Measurements from ENCODE around the gene PTPRN2.

The PTPRN2 gene

DNA sequence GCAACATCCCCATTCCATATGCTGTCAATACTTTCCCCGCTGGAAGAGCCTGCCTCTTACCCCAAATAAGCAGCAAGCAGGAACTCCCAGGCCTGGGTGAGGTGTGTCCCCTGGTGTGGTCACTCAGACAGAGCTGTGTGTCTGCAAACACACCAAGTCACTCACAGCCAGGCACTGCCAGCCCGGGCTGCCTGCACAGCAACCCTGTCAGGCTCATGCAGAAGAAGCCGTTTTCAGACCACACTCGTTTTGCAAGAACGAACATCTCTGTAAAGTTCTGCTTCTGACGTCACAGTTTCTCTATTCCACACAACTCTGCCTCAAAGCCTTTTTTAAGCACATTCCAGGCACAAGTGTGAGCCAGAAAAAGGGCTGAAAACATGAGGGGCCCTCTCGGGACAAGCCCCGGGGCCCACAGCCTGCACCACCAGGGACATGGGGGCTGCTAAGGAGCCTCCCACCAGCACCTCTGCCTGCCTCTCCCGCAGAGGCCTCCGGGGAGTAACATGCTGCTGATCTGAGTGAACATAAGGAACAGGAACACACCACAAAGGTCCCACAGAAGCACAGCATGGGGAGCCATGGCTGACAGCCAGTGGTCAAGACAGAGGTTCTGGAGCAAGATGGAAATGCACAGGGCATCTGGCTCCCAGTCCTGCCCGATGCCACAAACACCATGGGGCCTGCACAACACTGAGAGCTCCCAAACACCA lies 11.4 kb downstream of the PTPRN2 start:
- no peak for DNase-seq

DNA sequence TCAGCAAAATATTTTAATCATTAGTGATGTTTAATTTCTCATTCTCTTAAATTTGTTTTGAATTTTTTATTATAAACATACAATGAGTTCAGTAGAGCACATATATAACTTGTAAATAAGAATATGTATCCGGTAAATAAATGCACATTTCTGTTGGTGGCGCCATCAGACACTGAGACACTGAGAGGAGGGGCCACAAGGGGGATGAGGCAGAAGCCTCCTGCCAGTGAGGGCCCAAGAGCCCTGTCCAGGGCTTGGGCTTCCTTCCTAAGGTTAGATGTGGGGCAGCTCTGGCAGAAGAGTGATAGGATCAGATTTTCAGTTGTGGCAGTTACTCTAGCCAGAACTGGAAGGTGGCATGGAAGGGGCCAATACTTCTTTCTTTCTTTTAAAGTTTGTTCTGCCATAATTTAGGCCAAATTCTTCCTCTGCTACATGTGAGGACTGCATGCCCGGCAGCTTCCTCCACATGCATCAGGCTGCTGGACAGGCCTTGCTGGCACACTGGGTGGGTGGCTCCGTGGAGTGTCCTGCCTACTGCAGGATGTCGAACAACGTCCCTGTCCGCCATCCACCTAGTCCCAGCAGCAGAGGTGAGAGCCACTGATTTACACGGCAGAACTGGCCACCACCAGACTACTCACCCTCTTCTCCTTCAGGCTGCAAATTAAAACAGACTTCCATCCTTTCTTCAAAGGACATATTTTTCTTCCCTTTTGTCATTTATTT lies 13.2 kb downstream of the PTPRN2 start:
- DNase-seq = no peak

DNA sequence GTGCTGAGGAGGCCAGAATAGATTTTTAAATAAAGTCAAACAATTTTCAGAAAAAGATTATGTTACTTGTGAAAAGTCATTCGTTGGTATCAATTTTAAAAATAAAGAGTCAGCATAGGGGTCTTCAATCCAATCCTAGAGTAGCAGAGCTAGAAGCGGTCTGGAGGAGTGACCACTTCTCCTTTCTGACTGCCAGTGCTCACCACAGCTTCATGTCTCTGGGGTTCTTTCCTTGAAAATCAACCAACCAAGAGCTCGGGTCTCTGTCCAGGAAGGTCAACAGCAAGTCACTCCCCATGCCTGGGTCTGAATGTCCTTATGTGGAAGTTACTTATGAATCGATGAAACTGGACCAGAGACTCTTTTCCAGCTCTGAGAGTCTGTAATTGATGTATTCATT lies 14.3 kb downstream of the PTPRN2 start:
- no peak for DNase-seq

DNA sequence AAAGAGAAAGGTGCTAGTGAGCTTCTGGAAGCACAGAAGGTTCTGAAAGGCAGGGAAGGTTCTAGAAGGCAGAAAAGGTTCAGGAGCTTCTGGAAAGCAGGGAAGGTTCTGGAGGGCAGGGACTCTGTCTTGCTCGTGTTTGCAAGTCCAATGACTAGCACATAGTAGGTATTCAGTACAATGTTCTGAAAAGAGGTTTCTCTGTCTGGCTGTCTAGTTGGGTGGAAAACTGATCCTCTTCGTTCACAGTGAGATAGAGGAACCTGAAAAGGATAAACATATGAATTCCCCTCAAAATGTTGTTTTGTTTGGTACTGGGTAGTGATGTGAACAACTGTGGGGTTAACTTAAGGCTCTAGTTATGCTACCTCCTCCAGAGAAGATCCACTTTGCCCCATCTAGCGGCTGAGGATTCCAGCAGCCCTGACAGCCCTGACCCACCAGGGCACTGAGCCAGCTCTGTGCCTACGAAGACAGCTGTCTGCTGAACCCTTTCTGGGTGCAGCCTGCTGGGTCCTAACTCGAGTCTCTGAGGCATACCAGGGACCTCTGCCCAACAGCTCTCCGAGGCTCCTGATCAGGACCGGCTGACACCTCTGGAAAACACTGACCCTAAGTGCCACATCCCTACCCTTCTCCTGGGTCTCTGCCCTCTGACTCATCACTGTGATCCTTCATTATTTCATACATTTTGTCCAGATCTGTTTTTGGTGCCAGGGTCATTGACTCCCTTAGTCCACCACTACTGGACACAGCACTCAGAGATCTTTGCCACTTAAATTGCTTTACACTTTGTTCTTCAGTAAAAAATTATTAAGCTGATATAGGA lies 15.4 kb downstream of the PTPRN2 start:
- DNase-seq = no peak

DNA sequence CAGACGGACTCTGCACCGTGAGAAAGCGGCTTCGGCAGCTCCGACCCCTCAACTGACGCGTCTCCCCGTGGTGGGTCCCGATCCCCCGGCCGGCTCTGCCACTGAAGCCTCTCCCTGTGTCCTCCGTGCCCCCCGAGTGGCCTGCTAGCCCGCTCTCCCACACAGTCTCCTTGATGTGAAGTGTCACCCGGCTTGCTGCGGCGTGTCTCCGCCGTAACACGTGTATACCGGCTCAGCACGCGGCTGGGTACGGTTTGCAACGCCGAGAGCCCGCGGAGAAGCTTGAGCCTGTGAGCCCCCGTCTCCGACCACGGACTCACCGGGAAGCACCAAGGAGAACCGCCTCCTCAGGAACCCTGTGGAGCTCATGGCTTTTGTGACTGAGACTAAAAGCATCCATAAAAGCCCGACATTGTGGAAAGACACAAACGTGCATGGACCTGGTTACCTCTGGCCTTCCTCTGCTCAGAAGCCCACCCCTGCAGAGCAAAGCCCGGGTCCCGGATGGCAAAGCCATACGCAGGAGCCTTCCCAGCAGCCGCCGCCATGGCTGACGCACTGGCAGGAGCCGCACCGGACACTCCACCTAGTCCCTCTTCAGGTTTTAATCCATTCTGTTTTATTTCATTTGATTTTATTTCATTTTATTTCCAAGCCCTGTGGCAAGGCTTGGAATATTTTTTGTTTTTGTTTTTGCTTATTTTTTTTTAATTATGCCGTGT lies 17.0 kb downstream of the PTPRN2 start:
- no peak for DNase-seq

DNA sequence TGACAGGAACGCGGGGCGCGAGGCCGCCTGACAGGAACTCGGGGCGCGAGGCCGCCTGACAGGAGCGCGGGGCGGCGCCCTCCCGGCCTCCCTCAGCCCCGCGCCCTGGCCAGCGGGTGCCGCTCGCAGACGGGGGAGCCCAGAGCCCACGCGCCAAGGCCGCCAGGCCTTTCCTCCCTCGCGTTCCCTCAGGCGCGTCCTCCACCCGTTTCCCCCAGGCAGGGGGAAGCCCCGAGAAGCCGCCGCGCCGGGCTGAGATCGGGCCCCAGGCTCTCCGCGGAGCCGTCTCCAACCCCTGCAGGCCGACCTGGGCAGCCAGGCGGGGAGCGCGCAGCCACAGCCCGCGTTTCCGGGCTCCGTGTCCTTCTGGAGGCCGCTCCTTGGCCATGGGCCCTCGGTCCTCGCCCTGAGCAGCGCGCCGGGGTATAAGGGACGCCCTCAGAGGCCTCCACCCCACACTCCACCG lies 17.7 kb downstream of the PTPRN2 start:
- DNase-seq = no peak

DNA sequence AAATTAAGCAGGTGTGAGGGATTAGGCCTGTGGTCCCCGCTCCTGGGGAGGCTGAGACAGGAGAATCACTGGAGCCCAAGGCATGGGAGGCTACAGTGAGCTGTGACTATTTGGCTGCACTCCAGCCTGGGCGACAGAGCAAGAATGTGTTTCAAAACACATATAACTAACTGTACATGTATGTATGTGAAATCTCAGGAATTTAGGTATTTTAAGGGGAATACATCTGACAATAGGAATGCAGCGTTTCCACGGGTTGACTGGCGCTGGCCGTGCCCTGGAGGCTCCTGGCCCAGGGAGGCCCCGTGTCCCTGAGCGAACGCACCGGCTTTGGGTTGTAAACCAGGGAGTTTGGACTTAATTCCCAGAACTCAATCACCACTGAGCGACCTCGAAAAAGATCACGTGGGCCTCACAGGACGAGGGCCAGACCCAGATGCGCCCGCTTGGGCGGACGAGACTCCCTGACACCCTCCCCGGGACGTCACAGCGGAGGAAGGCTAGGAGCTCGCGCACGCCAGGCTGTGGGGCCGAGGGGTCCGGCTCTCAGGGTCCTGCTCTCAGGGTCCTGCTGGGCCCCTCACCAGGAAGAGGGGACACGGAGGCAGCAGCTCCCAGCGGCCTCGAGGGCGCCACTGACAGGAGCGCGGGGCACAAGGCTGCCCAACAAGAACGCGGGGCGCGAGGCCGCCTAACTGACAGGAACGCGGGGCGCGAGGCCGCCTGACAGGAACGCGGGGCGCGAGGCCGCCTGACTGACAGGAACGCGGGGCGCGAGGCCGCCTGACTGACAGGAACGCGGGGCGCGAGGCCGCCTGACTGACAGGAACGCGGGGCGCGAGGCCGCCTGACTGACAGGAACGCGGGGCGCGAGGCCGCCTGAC lies 18.4 kb downstream of the PTPRN2 start:
- no peak for DNase-seq

DNA sequence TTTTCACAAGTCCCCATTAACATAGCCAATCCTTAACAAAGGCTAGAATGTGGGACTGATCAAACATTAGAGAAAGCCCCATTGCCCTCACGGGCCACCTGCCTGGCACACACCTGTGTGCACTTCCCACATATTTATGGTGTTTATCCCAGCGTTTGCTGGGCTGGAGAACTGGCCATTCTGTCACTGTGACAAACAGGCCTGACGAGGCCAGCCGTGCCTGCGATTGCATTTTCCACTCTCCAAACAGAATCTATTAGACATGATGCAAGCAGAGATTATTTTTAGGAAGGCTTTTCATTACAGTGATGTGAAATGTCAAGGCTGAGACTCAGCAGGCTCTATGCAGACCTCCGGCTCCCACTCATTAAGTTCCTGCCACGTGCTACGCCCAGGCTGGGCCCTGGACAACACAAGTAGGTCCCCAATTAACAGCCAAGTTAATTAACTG lies 20.4 kb downstream of the PTPRN2 start:
- DNase-seq = peak; percentile 50

DNA sequence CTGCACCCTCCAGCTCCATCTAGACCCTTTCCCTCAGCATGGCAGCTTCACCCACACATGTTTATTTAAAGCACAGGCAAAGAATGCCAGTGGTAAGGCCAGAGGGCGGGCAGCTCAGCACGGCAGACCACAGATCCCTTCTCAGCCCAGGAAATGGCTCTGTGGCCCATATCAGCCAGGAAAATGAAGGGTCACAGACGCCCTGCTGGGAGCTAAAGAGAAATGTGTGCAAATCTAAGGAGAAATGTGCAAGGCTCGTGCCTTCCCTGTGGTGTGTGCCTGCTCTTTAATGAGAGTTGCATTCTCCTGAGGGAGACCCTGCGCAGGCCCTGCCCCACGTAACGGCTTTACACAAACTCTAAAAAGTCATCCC lies 23.0 kb downstream of the PTPRN2 start:
- no peak for DNase-seq

DNA sequence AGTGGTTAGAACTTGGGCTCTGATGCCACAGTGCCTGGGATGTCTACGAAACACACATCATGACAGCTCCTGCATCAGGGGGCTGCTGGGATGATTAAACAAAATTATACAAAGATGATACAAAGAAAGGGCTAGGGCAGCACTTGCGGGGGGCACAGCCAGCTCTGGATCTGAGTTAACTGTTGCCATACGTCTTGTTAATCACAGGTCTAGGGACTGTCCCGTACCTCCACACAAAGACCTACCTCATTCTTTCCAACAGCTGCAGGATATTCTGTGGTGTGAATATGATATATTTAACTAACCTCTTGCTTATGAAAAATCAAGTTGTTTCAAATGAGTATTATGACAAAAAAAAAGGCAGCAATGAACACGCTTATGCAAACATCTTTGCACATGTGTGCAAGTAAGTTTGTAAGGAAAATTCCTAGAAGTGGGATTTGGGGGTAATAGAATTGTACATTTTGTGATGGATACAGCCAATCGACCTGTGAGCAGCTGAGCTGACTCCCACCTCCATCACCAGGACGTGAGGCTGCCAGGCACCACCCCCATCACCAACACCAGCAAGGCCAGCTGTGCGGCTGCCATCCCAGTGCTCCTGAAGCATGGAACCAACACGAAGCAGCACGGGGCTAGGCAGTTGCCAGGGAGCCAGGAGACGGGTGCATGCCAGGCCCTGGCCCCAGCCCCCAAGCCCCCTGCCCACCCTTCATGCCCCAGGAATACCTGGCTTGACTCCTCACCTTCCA lies 23.5 kb downstream of the PTPRN2 start:
- DNase-seq = no peak

DNA sequence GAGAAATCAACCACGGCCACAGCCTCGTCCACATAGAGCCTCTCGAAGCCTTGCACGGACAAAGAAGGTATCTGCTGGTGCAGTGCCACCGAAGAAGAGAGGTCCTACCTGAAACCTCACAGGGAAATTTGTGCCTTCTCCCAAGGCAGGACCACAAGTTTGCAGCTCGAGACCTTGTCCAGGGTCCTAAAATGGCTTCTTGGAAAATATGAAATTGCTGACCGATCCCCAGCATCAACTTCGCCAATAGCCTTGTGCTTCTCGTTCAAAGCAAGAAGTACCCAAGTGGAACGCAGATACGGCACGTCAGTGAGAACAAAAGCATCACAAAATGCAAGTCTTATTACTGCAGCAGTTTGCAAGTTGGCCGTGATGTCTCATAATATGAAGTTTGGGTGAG lies 24.6 kb downstream of the PTPRN2 start:
- DNase-seq = no peak

DNA sequence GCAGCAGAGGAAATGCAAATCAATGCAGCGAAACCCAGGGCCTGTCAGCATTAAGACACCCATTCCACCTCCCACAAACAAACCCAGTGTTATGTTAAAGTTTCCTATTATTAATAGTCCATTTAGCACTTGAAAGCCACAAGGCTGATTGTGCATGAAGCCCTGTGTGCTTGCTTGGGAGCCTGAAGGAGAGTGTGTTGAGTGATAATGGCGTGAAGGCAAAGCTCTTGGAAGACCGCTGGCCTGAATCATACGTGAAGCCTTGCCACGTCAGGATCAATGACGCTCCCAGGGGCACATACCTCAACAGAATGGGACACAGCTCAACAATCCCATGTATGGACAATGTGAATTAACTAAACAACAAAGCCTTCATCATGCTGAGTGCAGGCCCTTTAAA lies 25.1 kb downstream of the PTPRN2 start:
- no peak for DNase-seq

DNA sequence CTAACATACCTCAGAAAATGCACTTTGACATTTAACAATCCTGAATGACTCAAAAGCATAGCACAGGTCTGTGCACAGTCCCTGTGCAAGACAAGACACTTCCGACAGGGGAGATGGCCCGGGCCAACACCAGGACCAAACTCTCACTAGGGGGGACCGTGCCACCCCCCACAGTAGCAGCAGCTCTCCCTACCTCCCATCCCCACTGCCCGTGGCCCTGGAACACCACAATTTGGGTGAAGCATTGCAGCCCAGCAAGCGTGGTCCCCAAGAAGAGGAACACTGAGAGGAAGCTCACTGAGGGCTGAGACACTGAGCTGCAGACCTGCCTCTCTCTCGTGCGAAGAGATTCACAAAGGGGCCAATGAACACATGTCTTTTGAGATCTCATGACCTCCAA lies 26.0 kb downstream of the PTPRN2 start:
- no peak for DNase-seq

DNA sequence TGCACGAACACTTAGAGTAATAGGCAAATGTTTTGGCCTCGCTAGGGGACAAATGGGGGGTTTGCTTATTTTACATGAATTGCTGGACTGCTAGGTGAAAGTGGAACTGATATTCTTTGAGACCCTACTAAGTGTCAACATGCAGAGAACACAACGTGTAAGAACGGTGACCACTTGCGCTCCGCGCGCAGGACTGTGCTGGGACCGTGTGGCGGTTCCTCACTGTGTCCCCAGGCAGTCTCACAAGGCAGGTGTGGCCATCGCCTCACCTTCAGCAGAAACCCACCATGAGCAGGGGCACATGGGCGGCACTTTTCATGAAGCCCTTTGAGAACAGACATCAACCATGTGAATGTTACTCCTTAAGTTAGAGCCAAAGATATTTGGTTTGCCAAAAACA lies 27.2 kb downstream of the PTPRN2 start:
- no peak for DNase-seq

DNA sequence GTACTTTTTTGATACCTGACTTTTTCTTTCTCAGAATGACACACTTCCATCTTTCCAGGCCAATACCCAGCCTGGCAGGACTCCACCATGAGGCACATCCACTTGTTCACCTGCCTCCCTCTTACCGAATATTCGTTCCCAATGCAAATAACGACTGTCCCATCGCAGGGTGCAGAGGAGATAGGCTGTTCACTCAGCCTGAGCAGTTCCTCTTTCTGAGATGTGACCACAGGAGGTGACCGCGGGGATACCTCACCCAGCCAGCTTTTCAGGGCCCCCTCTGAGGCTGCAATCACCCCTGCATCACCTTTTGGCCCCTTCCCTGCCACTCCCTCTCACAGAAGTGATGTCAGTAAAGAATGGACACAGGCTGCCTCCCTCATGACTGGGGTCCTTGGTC lies 28.3 kb downstream of the PTPRN2 start:
- DNase-seq = no peak

DNA sequence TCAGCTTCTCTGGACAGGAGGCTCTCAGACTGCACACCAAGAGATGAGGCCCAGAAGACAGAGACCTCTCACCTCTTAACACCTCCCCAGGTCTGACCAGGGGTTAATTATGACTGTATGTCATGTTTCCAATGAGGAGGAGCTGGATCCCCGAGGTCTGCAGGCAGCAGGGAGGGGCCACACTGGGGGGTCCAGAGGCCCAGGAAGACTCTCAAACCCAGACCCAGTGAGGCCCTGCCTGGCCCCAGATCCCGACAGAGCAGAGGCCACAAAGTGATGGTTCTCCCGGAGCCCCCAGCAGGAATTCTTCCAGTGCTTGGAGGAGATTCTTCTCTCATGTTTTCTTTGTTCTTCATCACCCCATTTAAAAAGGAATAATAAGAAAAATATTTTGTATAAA lies 28.8 kb downstream of the PTPRN2 start:
- no peak for DNase-seq

DNA sequence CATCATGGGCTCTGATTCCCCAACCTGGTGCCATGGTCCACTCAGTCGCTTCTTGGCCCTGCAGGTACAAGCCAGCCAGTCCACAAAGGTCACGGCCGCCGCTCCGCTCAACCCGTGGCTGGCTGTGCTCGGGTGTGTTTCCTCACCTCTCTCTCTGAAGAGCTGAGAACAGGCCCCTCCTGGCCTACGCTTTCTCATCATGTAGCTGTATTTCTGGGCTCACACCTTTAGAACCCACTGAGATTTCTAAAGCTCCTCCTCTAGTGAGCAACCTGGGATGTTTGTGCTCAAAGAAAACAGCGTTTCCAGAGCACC lies 30.2 kb downstream of the PTPRN2 start:
- DNase-seq = no peak

DNA sequence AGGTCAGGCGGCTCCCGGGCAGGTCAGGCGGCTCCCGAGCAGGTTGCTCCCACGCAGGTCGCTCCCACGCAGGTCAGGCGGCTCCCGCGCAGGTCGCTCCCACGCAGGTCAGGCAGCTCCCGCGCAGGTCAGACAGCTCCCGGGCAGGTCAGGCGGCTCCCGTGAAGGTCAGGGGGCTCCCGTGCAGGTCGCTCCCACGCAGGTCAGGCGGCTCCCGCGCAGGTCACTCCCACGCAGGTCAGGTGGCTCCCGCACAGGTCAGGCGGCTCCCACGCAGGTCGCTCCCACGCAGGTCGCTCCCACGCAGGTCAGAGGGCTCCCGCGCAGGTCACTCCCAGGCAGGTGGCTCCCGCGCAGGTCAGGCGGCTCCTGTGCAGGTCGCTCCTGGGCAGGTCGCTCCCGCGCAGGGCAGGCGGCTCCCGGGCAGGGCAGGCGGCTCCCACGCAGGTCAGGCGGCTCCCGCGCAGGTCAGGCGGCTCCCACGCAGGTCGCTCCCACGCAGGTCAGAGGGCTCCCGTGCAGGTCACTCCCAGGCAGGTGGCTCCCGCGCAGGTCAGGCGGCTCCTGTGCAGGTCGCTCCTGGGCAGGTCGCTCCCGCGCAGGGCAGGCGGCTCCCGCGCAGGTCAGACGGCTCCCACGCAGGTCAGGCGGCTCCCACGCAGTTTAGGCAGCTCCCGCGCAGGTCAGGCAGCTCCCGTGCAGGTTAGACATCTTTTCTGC lies 30.7 kb downstream of the PTPRN2 start:
- no peak for DNase-seq

DNA sequence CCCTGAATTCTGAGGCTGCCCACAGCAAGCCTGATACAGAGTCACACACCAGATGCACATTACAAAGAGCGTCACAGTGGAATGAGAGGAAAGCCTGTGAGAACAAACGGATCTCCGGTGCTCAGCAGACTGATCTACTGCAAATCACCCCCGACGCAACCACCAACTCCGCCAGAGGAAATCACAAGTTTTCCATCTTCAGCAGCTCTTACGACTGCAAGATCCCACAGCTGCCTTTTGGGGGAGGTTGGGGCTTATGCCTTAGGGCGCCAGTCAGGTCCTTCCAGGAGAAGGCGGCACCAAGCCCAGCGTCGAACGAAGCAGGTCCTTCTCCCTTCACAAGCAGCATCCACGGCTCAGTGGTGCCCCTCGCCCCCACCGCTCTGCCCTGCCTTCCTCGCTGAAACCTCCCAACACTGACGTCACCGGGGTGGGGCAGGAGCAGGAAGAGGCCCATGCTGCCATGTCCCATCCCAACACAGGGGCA lies 32.5 kb downstream of the PTPRN2 start:
- DNase-seq = no peak

DNA sequence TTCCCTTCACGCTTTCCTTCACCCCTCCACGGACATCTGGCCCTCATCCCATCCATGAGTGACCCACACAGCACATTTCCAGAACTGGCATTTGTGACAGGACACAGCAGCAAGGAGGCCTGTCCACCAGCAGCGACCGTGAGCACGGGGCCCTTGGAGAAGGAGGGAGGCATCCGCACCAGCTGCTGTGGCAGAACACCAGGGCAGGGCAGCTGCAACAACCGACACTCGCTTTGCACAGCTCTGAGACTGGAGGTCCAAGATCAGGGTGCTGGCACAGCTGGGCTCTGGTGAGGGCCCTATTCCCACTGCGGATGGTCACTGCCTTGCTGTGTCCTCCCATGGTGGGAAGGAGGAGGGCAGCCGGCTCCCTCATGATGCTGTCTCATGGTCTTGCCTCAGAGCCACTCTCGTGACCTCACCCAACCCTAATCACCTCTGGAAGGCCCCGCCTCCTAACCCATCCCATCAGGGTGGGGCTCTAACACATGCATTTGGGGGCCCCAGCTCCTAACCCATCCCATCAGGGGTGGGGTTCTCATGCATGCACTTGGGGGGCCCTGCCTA lies 36.7 kb downstream of the PTPRN2 start:
- DNase-seq = no peak

All from NCI-H1417 treated with DMSO at 0.1 percent for 48 hours (cell line).